Peyer's patch (tissue), 4 donors: ENCODE measurements around the gene SLC7A14. TPM values are rescaled to one million over a fixed set of nuclear protein-coding genes. Genes with fewer than 3 reads are reported as not detected.

Experiments
- DNase-seq, 3 donors: peaks; one replicate each; pipeline ENCODE4 v3.0.0-alpha.2; 2017 to 2019
- H3K27ac ChIP-seq, 4 donors: fragments of 200-600 bp; sonication (generic); one replicate each; pipeline ENCODE4 v1.5.1; 2016 to 2019
- H3K27me3 ChIP-seq, 2 donors: fragments of 200-600 bp; sonication (generic); one replicate each; pipeline ENCODE4 v1.5.1; 2019
- H3K36me3 ChIP-seq, 3 donors: fragments of 200-600 bp; sonication (generic); one replicate each; pipeline ENCODE4 v1.5.1; 2016 to 2019
- H3K4me1 ChIP-seq, 4 donors: fragments of 200-600 bp; sonication (generic); one replicate each; pipeline ENCODE4 v1.5.1; 2016 to 2019
- H3K4me3 ChIP-seq, 4 donors: fragments of 200-600 bp; sonication (generic); 1 replicate in 3 of 4; 2 replicates in 1 of 4; pipeline ENCODE4 v1.5.1; 2016 to 2019; ENCODE audit warnings: mild to moderate bottlenecking in 1 of 4
- H3K9me3 ChIP-seq, 4 donors: fragments of 200-600 bp; sonication (generic); one replicate each; pipeline ENCODE4 v1.5.1; 2016 to 2019; ENCODE audit warnings: mild to moderate bottlenecking in 1 of 4
- CTCF ChIP-seq, 6 experiments: fragments of 450-650 bp in 4 of 6; fragments of 200-600 bp in 2 of 6; sonication (generic) in 1 of 6; IDR thresholded peaks; one replicate each; pipeline ENCODE4 v1.5.1; 2017 to 2019; ENCODE audit warnings: antibody characterized with exemption in 6 of 6, mild to moderate bottlenecking in 3 of 6, moderate library complexity in 1 of 6
- POLR2A ChIP-seq, 2 donors: fragments of 450-650 bp; IDR thresholded peaks; one replicate each; pipeline ENCODE4 v1.5.1; 2017; ENCODE audit warnings: antibody characterized with exemption in 2 of 2, mild to moderate bottlenecking in 2 of 2, moderate library complexity in 2 of 2
- total RNA-seq, 4 donors: library from RNA; depleted of rRNA; stranded (reverse); fragments of >200 nt; gene quantifications; one replicate each; pipeline ENCODE4 v1.1.0, GENCODE V29; 2016

SLC7A14 gene
- total RNA-seq, 4 donors from 2014 or later: 0.18 to 0.40 (median 0.38) TPM; not detected in 1

GRCh38 chr3:170482199-170482598, 103.7 kb downstream of the SLC7A14 start:
- H3K4me1 ChIP-seq: no peaks in the 10 kb centered on the region
- TF ChIP-seq POLR2A (IDR thresholded peaks at IDR 0.05) (no peak), CTCF (IDR thresholded peaks at IDR 0.05) (no peak)
- no peak for DNase-seq
- no peak overlapping the region for H3K27ac ChIP-seq
- H3K4me3 ChIP-seq: no peak overlapping the region
- no peaks in the 10 kb centered on the region for H3K27me3 ChIP-seq
- no peaks in the 10 kb centered on the region for H3K9me3 ChIP-seq
- no peaks in the 10 kb centered on the region for H3K36me3 ChIP-seq

- no peaks in the 10 kb centered on the region for H3K9me3 ChIP-seq
- no peaks in the 10 kb centered on the region for H3K4me1 ChIP-seq
- H3K36me3 ChIP-seq: no peaks in the 10 kb centered on the region
- no peak overlapping the region for H3K4me3 ChIP-seq
- no peaks in the 10 kb centered on the region for H3K27me3 ChIP-seq
- TF ChIP-seq CTCF (IDR thresholded peaks at IDR 0.05): no peak
- TF ChIP-seq POLR2A (IDR thresholded peaks at IDR 0.05): no peak
- DNase-seq: no peak
- H3K27ac ChIP-seq: no peak overlapping the region
These were observed 105.8 kb downstream of the SLC7A14 start for GRCh38 chr3:170480111-170480510.

- no peak overlapping the region for H3K4me3 ChIP-seq
- no peaks in the 10 kb centered on the region for H3K9me3 ChIP-seq
- H3K4me1 ChIP-seq: no peaks in the 10 kb centered on the region
- H3K27me3 ChIP-seq: no peaks in the 10 kb centered on the region
- H3K27ac ChIP-seq: no peak overlapping the region
- DNase-seq: no peak
- TF ChIP-seq POLR2A (IDR thresholded peaks at IDR 0.05) (no peak), CTCF (IDR thresholded peaks at IDR 0.05) (no peak)
- H3K36me3 ChIP-seq: no peaks in the 10 kb centered on the region
These were observed 108.5 kb downstream of the SLC7A14 start for GRCh38 chr3:170477395-170477794.

- DNase-seq: no peak
- TF ChIP-seq CTCF (IDR thresholded peaks at IDR 0.05): no peak
- no peak for TF ChIP-seq POLR2A (IDR thresholded peaks at IDR 0.05)
These were observed 109.6 kb downstream of the SLC7A14 start for GRCh38 chr3:170476291-170476690.

GRCh38 chr3:170475092-170475685, 110.7 kb downstream of the SLC7A14 start:
- Histone ChIP-seq H3K27ac (no peak overlapping the region), H3K36me3 (no peaks in the 10 kb centered on the region), H3K4me3 (no peak overlapping the region), H3K4me1 (no peaks in the 10 kb centered on the region), H3K27me3 (no peaks in the 10 kb centered on the region), H3K9me3 (no peaks in the 10 kb centered on the region)
- TF ChIP-seq POLR2A (IDR thresholded peaks at IDR 0.05): no peak
- TF ChIP-seq CTCF (IDR thresholded peaks at IDR 0.05): no peak
- DNase-seq: no peak

More at GRCh38 chr3:170476291-170476690, 109.6 kb downstream of the SLC7A14 start:
- no peaks in the 10 kb centered on the region for H3K27me3 ChIP-seq
- no peaks in the 10 kb centered on the region for H3K4me1 ChIP-seq
- no peak overlapping the region for H3K4me3 ChIP-seq
- H3K36me3 ChIP-seq: no peaks in the 10 kb centered on the region
- no peaks in the 10 kb centered on the region for H3K9me3 ChIP-seq
- H3K27ac ChIP-seq: no peak overlapping the region

- no peak overlapping the region for H3K4me3 ChIP-seq
- no peaks in the 10 kb centered on the region for H3K27me3 ChIP-seq
- TF ChIP-seq CTCF (IDR thresholded peaks at IDR 0.05) (no peak), POLR2A (IDR thresholded peaks at IDR 0.05) (no peak)
- DNase-seq: no peak
- H3K4me1 ChIP-seq: peaks cover 0 to 13% (median 2%) of the 10 kb centered on the region in 4 donors
- H3K9me3 ChIP-seq: no peaks in the 10 kb centered on the region
- no peak overlapping the region for H3K27ac ChIP-seq
- H3K36me3 ChIP-seq: no peaks in the 10 kb centered on the region
These were observed 112.5 kb downstream of the SLC7A14 start for GRCh38 chr3:170473358-170473757.
